ENCODE measurements around the gene PDE10A.

Gene PDE10A

DNA sequence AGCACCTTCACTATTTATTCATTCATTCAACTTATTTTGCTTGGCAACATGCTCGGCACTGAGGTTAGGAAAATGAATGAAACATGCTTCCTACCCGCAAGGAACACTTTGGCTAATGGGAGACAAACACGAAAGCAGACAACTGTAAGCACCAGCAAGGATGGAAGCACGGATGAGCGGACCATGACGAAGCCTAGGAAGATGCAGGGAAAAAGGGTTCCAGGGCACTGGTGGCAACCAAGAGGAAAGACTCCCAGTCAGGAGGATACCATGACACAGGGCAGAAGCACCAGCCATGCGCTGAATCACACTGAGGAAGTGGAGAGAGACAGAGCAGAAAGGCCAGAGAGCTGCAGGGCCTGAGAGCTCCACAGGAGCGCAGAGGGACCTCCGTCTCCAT lies 9.8 kb downstream of the PDE10A start:
- Histone ChIP-seq H3K36me3 (ENCODE audit: low read depth) (no peaks in the 10 kb centered on the region), H3K9me3 (ENCODE audit: severe bottlenecking) (no peaks in the 10 kb centered on the region), H3K4me1 (ENCODE audit: insufficient read depth, poor library complexity, severe bottlenecking) (no peaks in the 10 kb centered on the region), H3K27me3 (ENCODE audit: insufficient read depth, poor library complexity, severe bottlenecking) (peaks cover 23% of the 10 kb centered on the region), H3K27ac (ENCODE audit: poor library complexity, severe bottlenecking) (no peak overlapping the region), H3K4me3 (ENCODE audit: severe bottlenecking) (no peak overlapping the region)
- TF ChIP-seq, protein P1, sequence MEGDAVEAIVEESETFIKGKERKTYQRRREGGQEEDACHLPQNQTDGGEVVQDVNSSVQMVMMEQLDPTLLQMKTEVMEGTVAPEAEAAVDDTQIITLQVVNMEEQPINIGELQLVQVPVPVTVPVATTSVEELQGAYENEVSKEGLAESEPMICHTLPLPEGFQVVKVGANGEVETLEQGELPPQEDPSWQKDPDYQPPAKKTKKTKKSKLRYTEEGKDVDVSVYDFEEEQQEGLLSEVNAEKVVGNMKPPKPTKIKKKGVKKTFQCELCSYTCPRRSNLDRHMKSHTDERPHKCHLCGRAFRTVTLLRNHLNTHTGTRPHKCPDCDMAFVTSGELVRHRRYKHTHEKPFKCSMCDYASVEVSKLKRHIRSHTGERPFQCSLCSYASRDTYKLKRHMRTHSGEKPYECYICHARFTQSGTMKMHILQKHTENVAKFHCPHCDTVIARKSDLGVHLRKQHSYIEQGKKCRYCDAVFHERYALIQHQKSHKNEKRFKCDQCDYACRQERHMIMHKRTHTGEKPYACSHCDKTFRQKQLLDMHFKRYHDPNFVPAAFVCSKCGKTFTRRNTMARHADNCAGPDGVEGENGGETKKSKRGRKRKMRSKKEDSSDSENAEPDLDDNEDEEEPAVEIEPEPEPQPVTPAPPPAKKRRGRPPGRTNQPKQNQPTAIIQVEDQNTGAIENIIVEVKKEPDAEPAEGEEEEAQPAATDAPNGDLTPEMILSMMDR (IDR thresholded peaks at IDR 0.05; ENCODE audit: poor library complexity, severe bottlenecking), result no peak
- DNase-seq (ENCODE audit: low spot score), result no peak
- no peak for ATAC-seq (ENCODE audit: low read depth)

DNA sequence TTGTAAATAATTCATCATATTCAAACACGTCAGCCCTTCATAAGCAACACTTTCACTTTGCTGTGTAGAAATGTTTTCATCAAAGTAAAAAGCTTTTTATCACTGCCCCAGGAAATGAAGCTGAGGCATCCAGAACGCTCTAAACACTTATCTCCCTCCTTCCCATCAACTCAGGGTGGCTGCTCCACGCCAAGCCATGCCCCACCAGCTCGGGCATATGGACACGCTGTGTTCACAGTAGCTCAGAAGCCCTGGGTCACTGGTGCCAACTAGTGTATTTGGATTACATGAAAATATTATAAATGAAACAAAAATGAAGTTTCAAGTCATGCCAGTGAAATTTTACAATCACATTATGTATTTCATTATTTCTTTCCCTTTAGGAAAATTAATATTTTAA lies 10.3 kb downstream of the PDE10A start:
- TF ChIP-seq, protein P1 (IDR thresholded peaks at IDR 0.05; ENCODE audit: poor library complexity, severe bottlenecking), result no peak

DNA sequence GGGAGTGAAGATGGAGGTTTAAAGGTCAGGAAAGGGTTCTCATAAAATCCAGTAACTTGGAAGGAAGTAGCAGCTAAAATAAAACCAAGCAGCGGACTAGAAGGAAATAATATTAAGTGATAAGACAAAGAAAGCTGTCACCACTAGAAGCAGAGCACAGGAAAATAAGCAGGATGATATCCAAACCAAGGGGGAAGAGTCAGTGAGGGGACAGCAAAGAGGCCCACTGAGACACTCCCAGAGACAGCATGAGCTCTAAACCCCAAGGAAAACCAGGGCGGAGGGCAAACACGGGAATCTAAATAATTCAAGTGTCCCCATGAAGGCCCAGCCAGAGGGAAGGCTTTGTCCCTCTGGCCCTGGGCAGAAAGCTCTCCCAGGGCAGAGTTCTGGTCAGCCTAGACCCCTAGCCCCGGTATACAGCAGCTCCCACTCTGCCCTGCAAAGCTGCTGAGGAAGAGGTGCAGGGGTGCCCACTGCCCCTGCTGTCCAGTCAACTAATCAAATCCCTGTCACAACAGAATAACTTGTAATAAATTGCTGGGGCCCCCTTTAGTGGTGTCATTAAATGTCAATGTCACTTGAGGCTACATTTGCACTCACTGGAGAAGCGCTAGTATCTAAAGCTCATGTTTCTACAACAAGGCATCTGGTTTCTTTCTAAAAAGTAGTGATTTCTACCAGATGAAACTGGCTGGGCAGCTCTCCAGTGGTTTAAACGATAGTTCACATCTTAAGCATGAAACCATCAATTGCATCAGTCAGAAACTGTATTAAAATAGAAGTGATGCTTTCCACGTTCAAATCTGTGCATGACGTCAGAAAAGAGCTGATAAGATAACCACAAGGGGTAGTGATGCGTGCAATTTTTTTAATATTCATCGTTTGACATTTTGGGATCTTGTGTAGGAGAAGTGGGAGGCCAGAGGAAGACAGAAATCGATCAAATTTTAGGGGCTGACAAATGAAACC lies 13.6 kb downstream of the PDE10A start:
- DNase-seq (ENCODE audit: low spot score), result no peak
- Histone ChIP-seq H3K27ac (ENCODE audit: poor library complexity, severe bottlenecking) (no peak overlapping the region), H3K9me3 (ENCODE audit: severe bottlenecking) (no peaks in the 10 kb centered on the region), H3K27me3 (ENCODE audit: insufficient read depth, poor library complexity, severe bottlenecking) (peaks cover 3% of the 10 kb centered on the region), H3K4me3 (ENCODE audit: severe bottlenecking) (no peak overlapping the region), H3K4me1 (ENCODE audit: insufficient read depth, poor library complexity, severe bottlenecking) (no peaks in the 10 kb centered on the region), H3K36me3 (ENCODE audit: low read depth) (no peaks in the 10 kb centered on the region)
- ATAC-seq (ENCODE audit: low read depth), result no peak
- TF ChIP-seq, protein P1 (IDR thresholded peaks at IDR 0.05; ENCODE audit: poor library complexity, severe bottlenecking), result no peak

More for the DNA sequence above, 10.3 kb downstream of the PDE10A start:
- no peaks in the 10 kb centered on the region for H3K9me3 ChIP-seq (ENCODE audit: severe bottlenecking)
- no peaks in the 10 kb centered on the region for H3K4me1 ChIP-seq (ENCODE audit: insufficient read depth, poor library complexity, severe bottlenecking)
- ATAC-seq (ENCODE audit: low read depth), result no peak
- DNase-seq (ENCODE audit: low spot score), result no peak
- H3K27ac ChIP-seq (ENCODE audit: poor library complexity, severe bottlenecking), result no peak overlapping the region
- no peak overlapping the region for H3K4me3 ChIP-seq (ENCODE audit: severe bottlenecking)
- no peaks in the 10 kb centered on the region for H3K36me3 ChIP-seq (ENCODE audit: low read depth)
- peaks cover 19% of the 10 kb centered on the region for H3K27me3 ChIP-seq (ENCODE audit: insufficient read depth, poor library complexity, severe bottlenecking)

DNA sequence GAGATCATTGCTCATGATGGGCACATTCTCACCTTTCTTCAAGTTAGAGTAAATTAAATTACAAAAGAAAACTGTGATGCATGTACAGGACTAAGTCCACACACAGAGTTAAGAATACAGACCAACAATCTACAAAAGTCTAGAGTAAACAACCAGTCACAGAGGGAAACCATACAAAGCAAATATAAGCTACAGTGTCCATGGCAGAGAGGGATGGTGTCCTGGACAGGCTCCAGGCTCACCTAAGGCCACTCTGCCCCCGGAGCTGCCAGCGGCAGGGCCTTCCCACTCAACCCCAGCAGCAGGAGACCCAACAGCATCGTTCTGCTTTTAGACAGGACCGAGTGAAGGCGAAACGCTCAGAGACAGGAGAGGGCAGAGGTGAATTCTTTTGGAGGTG lies 16.0 kb downstream of the PDE10A start:
- no peak overlapping the region for H3K27ac ChIP-seq (ENCODE audit: poor library complexity, severe bottlenecking)
- H3K9me3 ChIP-seq (ENCODE audit: severe bottlenecking), result no peaks in the 10 kb centered on the region
- H3K4me1 ChIP-seq (ENCODE audit: insufficient read depth, poor library complexity, severe bottlenecking), result no peaks in the 10 kb centered on the region
- DNase-seq (ENCODE audit: low spot score) (no peak), ATAC-seq (ENCODE audit: low read depth) (no peak)
- TF ChIP-seq, protein P1 (IDR thresholded peaks at IDR 0.05; ENCODE audit: poor library complexity, severe bottlenecking), result no peak
- H3K27me3 ChIP-seq (ENCODE audit: insufficient read depth, poor library complexity, severe bottlenecking), result no peaks in the 10 kb centered on the region
- no peaks in the 10 kb centered on the region for H3K36me3 ChIP-seq (ENCODE audit: low read depth)
- H3K4me3 ChIP-seq (ENCODE audit: severe bottlenecking), result no peak overlapping the region

DNA sequence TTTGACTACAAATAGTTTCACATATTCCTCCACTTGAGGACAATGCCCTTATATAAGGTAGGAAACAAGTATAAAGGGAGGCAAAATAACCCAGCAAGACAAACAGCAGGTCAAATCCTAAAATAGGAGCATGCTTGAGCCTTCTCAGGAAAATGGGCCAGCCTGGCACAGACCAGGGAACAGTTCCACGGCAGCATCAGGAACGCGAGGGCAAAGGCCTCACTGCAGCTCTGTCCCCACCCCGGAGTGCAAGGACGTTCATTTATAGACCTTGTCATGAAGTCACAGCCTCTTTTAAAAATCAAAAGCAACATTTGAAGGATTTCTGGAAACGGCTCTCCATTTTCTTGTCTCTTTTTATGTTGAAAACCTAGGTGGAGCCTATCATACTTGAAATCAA lies 17.1 kb downstream of the PDE10A start:
- DNase-seq (ENCODE audit: low spot score) (no peak), ATAC-seq (ENCODE audit: low read depth) (no peak)
- Histone ChIP-seq H3K9me3 (ENCODE audit: severe bottlenecking) (no peaks in the 10 kb centered on the region), H3K27me3 (ENCODE audit: insufficient read depth, poor library complexity, severe bottlenecking) (no peaks in the 10 kb centered on the region), H3K4me1 (ENCODE audit: insufficient read depth, poor library complexity, severe bottlenecking) (no peaks in the 10 kb centered on the region), H3K27ac (ENCODE audit: poor library complexity, severe bottlenecking) (no peak overlapping the region), H3K4me3 (ENCODE audit: severe bottlenecking) (no peak overlapping the region), H3K36me3 (ENCODE audit: low read depth) (no peaks in the 10 kb centered on the region)
- TF ChIP-seq, protein P1 (IDR thresholded peaks at IDR 0.05; ENCODE audit: poor library complexity, severe bottlenecking), result no peak
